Aorta (tissue), 5 donors: ENCODE data around the gene ANKRD13D. TPM values are rescaled to one million over a fixed set of nuclear protein-coding genes. Genes with fewer than 3 reads are reported as not detected.
A peak's percentile ranks its signal among the peaks of the same experiment; 100 is the strongest.

Experiments
- ATAC-seq: fragments of 200-7000 bp; cut with Tn5 transposase; one replicate; pipeline ENCODE4 v1.9.1; 2022; ENCODE audit warnings: moderate library complexity; ENCODE audit not compliant: low FRiP score
- DNase-seq, 2 donors: peaks; one replicate each; pipeline ENCODE4 v3.0.0-alpha.2; 2020
- H3K27ac ChIP-seq, 2 donors: one replicate each; pipeline ENCODE4 v1.5.1; 2013; ENCODE audit warnings: low read length in 2 of 2, mild to moderate bottlenecking in 2 of 2, moderate library complexity in 2 of 2, control low read depth in 1 of 2, inconsistent platforms in 1 of 2, low read depth in 1 of 2
- H3K27me3 ChIP-seq, 2 donors: one replicate each; pipeline ENCODE4 v1.6.1; 2013; ENCODE audit warnings: control low read depth in 1 of 2, low read length in 1 of 2, mild to moderate bottlenecking in 1 of 2, moderate library complexity in 1 of 2; ENCODE audit not compliant: insufficient read depth in 2 of 2, control insufficient read depth in 1 of 2
- H3K36me3 ChIP-seq, 2 donors: one replicate each; pipeline ENCODE4 v1.6.1; 2013; ENCODE audit warnings: control low read depth in 1 of 2, low read length in 1 of 2, mild to moderate bottlenecking in 1 of 2; ENCODE audit not compliant: insufficient read depth in 2 of 2, control insufficient read depth in 1 of 2
- H3K4me1 ChIP-seq, 2 donors: one replicate each; pipeline ENCODE4 v1.6.1; 2013; ENCODE audit warnings: low read length in 2 of 2, control low read depth in 1 of 2, mild to moderate bottlenecking in 1 of 2, moderate library complexity in 1 of 2; ENCODE audit not compliant: insufficient read depth in 2 of 2, control insufficient read depth in 1 of 2
- H3K4me3 ChIP-seq, 2 donors: one replicate each; pipeline ENCODE4 v1.5.1; 2013; ENCODE audit warnings: low read length in 2 of 2, control low read depth in 1 of 2, mild to moderate bottlenecking in 1 of 2
- H3K9me3 ChIP-seq: one replicate; pipeline ENCODE4 v1.6.1; 2013; ENCODE audit warnings: mild to moderate bottlenecking, low read length; ENCODE audit not compliant: control insufficient read depth
- WGBS, 2 donors: extraction: QIAGEN DNeasy Blood & Tissue Kit; methylation state at CpG; one replicate each; pipeline ENCODE4 v1.1.7; 2013; 5-methylcytosine and 5-hydroxymethylcytosine counted together
- intact Hi-C, 2 donors: fragments of 100-400 bp; cut with DNase I; formaldehyde crosslinking; loops; one replicate each; pipeline versions ENCODE4 v1.14.2 to v1.15.0; 2022
- polyA plus RNA-seq, 2 donors: library from polyadenylated mRNA; stranded (reverse); fragments of 200-250 nt; gene quantifications; one replicate each; pipeline ENCODE4 v1.2.3, GENCODE V29; 2013
- total RNA-seq, 2 donors: library from RNA; stranded (reverse); fragmentation: NEBNext Ultra II Directional; extraction: Animal tissue kit (Norgen Biotek cat#: 25700); gene quantifications; one replicate each; pipeline ENCODE4 v1.2.1, GENCODE V29; 2021
- donor health status: healthy with polysubstance abuse.
- donor health status: Bipolar disorder and iron deficiency.
- donor health status: DM: no; HTN: no; CAD: no.
- donor health status: DM: no; HTN: no; CAD: no.
- donor health status: DM: yes; HTN: yes; CAD: no.

ANKRD13D gene
- total and polyA plus RNA-seq, 4 donors: 16.8 to 100 (median 69.7) TPM

GRCh38 chr11:67270256-67271204 is 18.6 kb upstream of the ANKRD13D start:
- WGBS, 2 donors: 58% methylated on average over 28 of the region's 28 CpGs
- no peaks in the 10 kb centered on the region for H3K36me3 ChIP-seq

GRCh38 chr11:67271205-67271540 is 17.9 kb upstream of the ANKRD13D start:
- DNase-seq (no peak), ATAC-seq (no peak)
- Histone ChIP-seq H3K27ac (no peak overlapping the region), H3K4me3 (no peak overlapping the region), H3K4me1 (no peaks in the 10 kb centered on the region), H3K36me3 (no peaks in the 10 kb centered on the region), H3K27me3 (no peaks in the 10 kb centered on the region), H3K9me3 (no peaks in the 10 kb centered on the region)
- WGBS, 2 donors: 69 to 72% methylated on average over 5 of the region's 5 CpGs
- intact Hi-C loops: no loop called here

More at GRCh38 chr11:67270256-67271204, 18.6 kb upstream of the ANKRD13D start:
- DNase-seq: peak; percentile 71 to 86
- H3K4me3 ChIP-seq: no peak overlapping the region
- intact Hi-C loops: no loop called here
- H3K27me3 ChIP-seq: no peaks in the 10 kb centered on the region
- no peaks in the 10 kb centered on the region for H3K4me1 ChIP-seq
- peak overlapping the region in 1 of 2 donors; percentile 23 for H3K27ac ChIP-seq
- ATAC-seq: no peak
- H3K9me3 ChIP-seq: no peaks in the 10 kb centered on the region

- Histone ChIP-seq H3K27me3 (no peaks in the 10 kb centered on the region), H3K36me3 (no peaks in the 10 kb centered on the region), H3K4me1 (no peaks in the 10 kb centered on the region), H3K4me3 (no peak overlapping the region), H3K9me3 (no peaks in the 10 kb centered on the region), H3K27ac (peak overlapping the region in 1 of 2 donors; percentile 33)
- 21 to 24% methylated on average over 19 of the region's 19 CpGs for WGBS, 2 donors
- peak; percentile 21 for ATAC-seq
- intact Hi-C loops: no loop called here
- DNase-seq: peak; percentile 80 to 85
These were observed 17.4 kb upstream of the ANKRD13D start for GRCh38 chr11:67271541-67272284.

- Histone ChIP-seq H3K27ac (peak overlapping the region in 1 of 2 donors; percentile 33), H3K4me1 (no peaks in the 10 kb centered on the region), H3K36me3 (no peaks in the 10 kb centered on the region), H3K9me3 (no peaks in the 10 kb centered on the region), H3K4me3 (no peak overlapping the region), H3K27me3 (no peaks in the 10 kb centered on the region)
- intact Hi-C loops: no loop called here
- 64 to 68% methylated on average over 23 of the region's 23 CpGs for WGBS, 2 donors
- DNase-seq (peak; percentile 48 to 73), ATAC-seq (no peak)
These were observed 16.5 kb upstream of the ANKRD13D start for GRCh38 chr11:67272327-67273259.

GRCh38 chr11:67273260-67273990 is 15.7 kb upstream of the ANKRD13D start:
- intact Hi-C loops: no loop called here

GRCh38 chr11:67274768-67275605 is 14.1 kb upstream of the ANKRD13D start:
- Histone ChIP-seq H3K9me3 (no peaks in the 10 kb centered on the region), H3K27me3 (no peaks in the 10 kb centered on the region), H3K27ac (no peak overlapping the region), H3K4me1 (no peaks in the 10 kb centered on the region), H3K4me3 (no peak overlapping the region), H3K36me3 (no peaks in the 10 kb centered on the region)
- intact Hi-C loops: no loop called here
- WGBS, 2 donors: 78 to 80% methylated on average over 33 to 35 of the region's 35 CpGs
- DNase-seq: peak; percentile 56 to 82
- ATAC-seq: no peak

More at GRCh38 chr11:67273260-67273990, 15.7 kb upstream of the ANKRD13D start:
- peak overlapping the region in 1 of 2 donors; percentile 19 for H3K27ac ChIP-seq
- no peak overlapping the region for H3K4me3 ChIP-seq
- no peaks in the 10 kb centered on the region for H3K36me3 ChIP-seq
- no peaks in the 10 kb centered on the region for H3K27me3 ChIP-seq
- no peaks in the 10 kb centered on the region for H3K4me1 ChIP-seq
- ATAC-seq (no peak), DNase-seq (peak; percentile 50 to 74)
- 47 to 48% methylated on average over 14 of the region's 14 CpGs for WGBS, 2 donors
- no peaks in the 10 kb centered on the region for H3K9me3 ChIP-seq

- Histone ChIP-seq H3K9me3 (no peaks in the 10 kb centered on the region), H3K4me1 (no peaks in the 10 kb centered on the region), H3K4me3 (no peak overlapping the region), H3K27ac (no peak overlapping the region), H3K36me3 (no peaks in the 10 kb centered on the region), H3K27me3 (no peaks in the 10 kb centered on the region)
- 88 to 91% methylated on average over 17 of the region's 17 CpGs for WGBS, 2 donors
- intact Hi-C loops: no loop called here
- DNase-seq (peak; percentile 44 to 53), ATAC-seq (no peak)
These were observed 13.3 kb upstream of the ANKRD13D start for GRCh38 chr11:67275606-67276409.
